Smooth muscle cell (in vitro differentiated cells): ENCODE measurements around the gene CPED1. TPM values are rescaled to one million over a fixed set of nuclear protein-coding genes. Genes with fewer than 3 reads are reported as not detected.

ENCODE experiments used
- DNase-seq: peaks from one replicate; lab custom pipeline; 2025; ENCODE audit not compliant: unreplicated experiment; lab: John Stamatoyannopoulos, UW
- H2AFZ ChIP-seq: fragments of 200-600 bp; sonication (generic); 2 replicates; pipeline ENCODE4 v1.6.0; 2016; ENCODE audit warnings: antibody characterized with exemption, low read depth, mild to moderate bottlenecking
- H3F3A ChIP-seq: fragments of 200-600 bp; sonication (generic); 2 replicates; pipeline ENCODE4 v1.6.0; 2017; ENCODE audit warnings: antibody characterized with exemption, low read depth
- H3K27ac ChIP-seq: fragments of 200-600 bp; sonication (generic); 2 replicates; pipeline ENCODE4 v1.5.1; 2016; ENCODE audit warnings: low read depth, mild to moderate bottlenecking
- H3K27me3 ChIP-seq: fragments of 200-600 bp; sonication (generic); 2 replicates; pipeline ENCODE4 v1.6.1; 2016; ENCODE audit warnings: low read depth, mild to moderate bottlenecking
- H3K36me3 ChIP-seq: fragments of 200-600 bp; sonication (generic); 2 replicates; pipeline ENCODE4 v1.5.1; 2016; ENCODE audit warnings: low read depth
- H3K4me1 ChIP-seq: fragments of 200-600 bp; sonication (generic); 2 replicates; pipeline ENCODE4 v1.5.1; 2016; ENCODE audit warnings: low read depth
- H3K4me2 ChIP-seq: fragments of 200-600 bp; sonication (generic); 2 replicates; pipeline ENCODE4 v1.6.0; 2016; ENCODE audit warnings: mild to moderate bottlenecking
- H3K4me3 ChIP-seq: fragments of 200-600 bp; sonication (generic); 2 replicates; pipeline ENCODE4 v1.5.1; 2016; ENCODE audit warnings: mild to moderate bottlenecking
- H3K79me2 ChIP-seq: fragments of 200-600 bp; sonication (generic); 2 replicates; pipeline ENCODE4 v1.6.0; 2016; ENCODE audit warnings: low read depth, mild to moderate bottlenecking
- H3K9ac ChIP-seq: fragments of 200-600 bp; sonication (generic); 2 replicates; pipeline ENCODE4 v1.6.0; 2016; ENCODE audit warnings: low read depth
- H3K9me3 ChIP-seq: fragments of 200-600 bp; sonication (generic); replicated peaks from 2 replicates; pipeline ENCODE4 v1.5.1; 2016; ENCODE audit warnings: low read depth
- H4K20me1 ChIP-seq: fragments of 200-600 bp; sonication (generic); 2 replicates; pipeline ENCODE4 v1.6.0; 2016; ENCODE audit warnings: low read depth
- CTCF ChIP-seq: fragments of 200-600 bp; sonication (generic); IDR thresholded peaks from 2 replicates; pipeline ENCODE4 v1.5.1; 2017; ENCODE audit warnings: borderline replicate concordance, mild to moderate bottlenecking, antibody characterized with exemption; ENCODE audit not compliant: insufficient read depth, poor library complexity, severe bottlenecking
- WGBS: methylation state at CpG from one replicate; pipeline ENCODE4 v1.1.7; 2016; ENCODE audit warnings: low lambda C conversion rate; 5-methylcytosine and 5-hydroxymethylcytosine counted together
- polyA plus RNA-seq: library from polyadenylated mRNA; unstranded; fragments of >200 nt; fragmentation: Nextera tagmentation; extraction: Ambion mirVana; gene quantifications from 2 replicates; pipeline ENCODE4 v1.2.1, GENCODE V29; 2016
- total RNA-seq: library from RNA; depleted of rRNA; stranded (reverse); fragments of >200 nt; gene quantifications from 2 replicates; pipeline ENCODE4 v1.2.3, GENCODE V29; 2014

Gene CPED1
- total and polyA plus RNA-seq, 2 experiments from 2014 or later, result 9.5 to 12.9 TPM

- 56% methylated on average over 9 of the region's 9 CpGs for WGBS
- peak overlapping the region; percentile 56 for H2AFZ ChIP-seq
- H3F3A ChIP-seq, result peaks cover 7% of the 10 kb centered on the region
- H3K36me3 ChIP-seq, result no peaks in the 10 kb centered on the region
- peaks cover 22% of the 10 kb centered on the region for H3K4me1 ChIP-seq
- H3K27me3 ChIP-seq, result no peaks in the 10 kb centered on the region
- H4K20me1 ChIP-seq, result no peaks in the 10 kb centered on the region
- H3K27ac ChIP-seq, result peak overlapping the region; percentile 94
- DNase-seq, result no peak
- H3K9me3 ChIP-seq, result no peaks in the 10 kb centered on the region
- peak overlapping the region; percentile 17 for H3K4me3 ChIP-seq
- no peak for TF ChIP-seq CTCF
- H3K79me2 ChIP-seq, result peaks cover 26% of the 10 kb centered on the region
- H3K4me2 ChIP-seq, result peak overlapping the region; percentile 79
- H3K9ac ChIP-seq, result peak overlapping the region; percentile 8
Observed at GRCh38 chr7:121000081-121000983, 11.8 kb downstream of the CPED1 start.

- Histone ChIP-seq H3K79me2 (peaks cover 23% of the 10 kb centered on the region), H2AFZ (no peak overlapping the region)
- DNase-seq, result no peak
Observed at GRCh38 chr7:121001234-121001906, 12.9 kb downstream of the CPED1 start.

DNA sequence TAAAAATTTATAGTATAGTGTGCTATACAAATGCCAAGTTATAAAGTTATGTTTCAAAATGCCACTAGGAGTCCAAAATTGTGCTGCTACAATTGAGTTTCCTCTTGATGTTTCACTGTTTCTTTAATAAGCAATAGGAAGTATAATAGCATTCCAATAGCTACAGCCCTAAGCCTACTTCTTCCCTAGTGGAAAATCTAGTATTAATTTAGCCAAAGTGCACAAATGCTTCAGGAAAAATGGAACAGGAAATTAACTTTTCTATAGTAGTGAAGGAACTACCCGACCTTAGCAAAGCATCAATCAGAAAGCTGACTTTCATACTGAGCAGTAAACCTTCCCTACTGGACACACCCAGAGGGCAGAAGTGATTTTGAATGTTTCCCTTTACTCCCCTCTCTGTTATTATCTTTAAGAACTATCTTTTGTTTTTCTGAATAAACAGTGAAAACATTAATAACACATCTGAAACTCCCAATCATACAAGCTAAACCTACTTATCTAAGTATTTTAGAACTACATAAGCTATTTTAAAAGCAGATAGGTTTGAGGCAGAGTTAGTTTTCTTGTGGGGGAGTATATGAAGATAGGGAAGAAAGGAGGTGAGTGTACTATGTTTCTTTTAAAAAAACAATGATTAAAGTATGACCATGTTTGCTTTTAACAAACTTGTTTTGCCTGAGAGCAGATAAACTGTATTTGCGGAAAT, 13.7 kb downstream of the CPED1 start:
- peak overlapping the region; percentile 75 for H3K9ac ChIP-seq
- WGBS, result 53% methylated on average over 2 of the region's 2 CpGs

More at GRCh38 chr7:121001234-121001906, 12.9 kb downstream of the CPED1 start:
- peak overlapping the region; percentile 79 for H3K4me2 ChIP-seq
- no peak overlapping the region for H3K4me3 ChIP-seq
- H3K27me3 ChIP-seq, result no peaks in the 10 kb centered on the region
- H3K36me3 ChIP-seq, result no peaks in the 10 kb centered on the region
- H3K27ac ChIP-seq, result peak overlapping the region; percentile 94
- WGBS, result 65% methylated on average over 3 of the region's 3 CpGs
- no peak for TF ChIP-seq CTCF
- H3K9me3 ChIP-seq, result no peaks in the 10 kb centered on the region
- H3K4me1 ChIP-seq, result peaks cover 30% of the 10 kb centered on the region
- H3F3A ChIP-seq, result peaks cover 10% of the 10 kb centered on the region
- no peak overlapping the region for H3K9ac ChIP-seq
- no peaks in the 10 kb centered on the region for H4K20me1 ChIP-seq

More for the DNA sequence above, 13.7 kb downstream of the CPED1 start:
- H3F3A ChIP-seq, result peaks cover 11% of the 10 kb centered on the region
- H3K4me2 ChIP-seq, result peak overlapping the region; percentile 69
- TF ChIP-seq CTCF, result no peak
- H3K36me3 ChIP-seq, result no peaks in the 10 kb centered on the region
- DNase-seq, result no peak
- no peaks in the 10 kb centered on the region for H4K20me1 ChIP-seq
- peak overlapping the region; percentile 94 for H3K27ac ChIP-seq
- peak overlapping the region; percentile 45 for H2AFZ ChIP-seq
- peaks cover 23% of the 10 kb centered on the region for H3K79me2 ChIP-seq
- peaks cover 38% of the 10 kb centered on the region for H3K4me1 ChIP-seq
- H3K27me3 ChIP-seq, result no peaks in the 10 kb centered on the region
- H3K4me3 ChIP-seq, result no peak overlapping the region
- no peaks in the 10 kb centered on the region for H3K9me3 ChIP-seq
